Caco-2 (cell line): ENCODE results near the gene TNFRSF6B. TPM values are rescaled to one million over a fixed set of nuclear protein-coding genes. Genes with fewer than 3 reads are reported as not detected.
A peak's percentile ranks its signal among the peaks of the same experiment; 100 is the strongest.

Experiments
- Bru-seq: library from RNA; stranded (reverse); fragments of 400-500 nt; gene quantifications from one replicate; lab custom pipeline; 2021; lab: Mats Ljungman, UMichigan
- BruChase-seq, 2 experiments: library from RNA; stranded (reverse); fragments of 400-500 nt; gene quantifications; one replicate each; lab custom pipeline; 2021; lab: Mats Ljungman, UMichigan
- BruUV-seq: library from RNA; stranded (reverse); fragments of 400-500 nt; replicated peaks from 2 replicates; lab custom pipeline; 2021; lab: Mats Ljungman, UMichigan
- CTCF ChIA-PET: fragments of 300-600 bp; sonication (Branson Sonifier 250); formaldehyde crosslinking; loops from one replicate; lab custom pipeline; 2022; ENCODE audit warnings: antibody characterized with exemption; lab: Charles Lee
- POLR2A ChIA-PET: fragments of 300-600 bp; sonication (Branson Sonifier 250); formaldehyde crosslinking; loops from one replicate; lab custom pipeline; 2022; ENCODE audit warnings: antibody characterized with exemption; lab: Charles Lee
- DNase-seq, 2 experiments: peaks; one replicate each; pipeline versions ENCODE4 v3.0.0 to v3.0.0-alpha.2; 2020 to 2022
- H3K27me3 ChIP-seq: replicated peaks from 2 replicates; pipeline ENCODE4 v1.6.0; 2011; ENCODE audit warnings: low read length; ENCODE audit not compliant: control insufficient read depth, insufficient read depth
- H3K36me3 ChIP-seq: 2 replicates; pipeline ENCODE4 v1.5.1; 2011; ENCODE audit warnings: low read length; ENCODE audit not compliant: control insufficient read depth, insufficient read depth
- H3K4me1 ChIP-seq: fragments of 250-450 bp; sonication (Bioruptor Pico); 2 replicates; pipeline ENCODE4 v1.5.1; 2020; ENCODE audit warnings: mild to moderate bottlenecking
- H3K4me3 ChIP-seq: 2 replicates; pipeline ENCODE4 v1.5.1; 2011; ENCODE audit warnings: low read depth, mild to moderate bottlenecking, control low read depth, low read length
- H3K9me3 ChIP-seq: fragments of 250-450 bp; sonication (Bioruptor Pico); 2 replicates; pipeline ENCODE4 v1.5.1; 2020; ENCODE audit warnings: mild to moderate bottlenecking, moderate library complexity
- H3K27ac Mint-ChIP-seq: one replicate; pipeline ENCODE4 v1.8.0; 2022; ENCODE audit warnings: mixed read lengths; ENCODE audit not compliant: unreplicated experiment
- H3K27me3 Mint-ChIP-seq: one replicate; pipeline ENCODE4 v1.8.0; 2022; ENCODE audit warnings: mixed read lengths; ENCODE audit not compliant: insufficient read depth, unreplicated experiment
- H3K36me3 Mint-ChIP-seq: one replicate; pipeline ENCODE4 v1.8.0; 2022; ENCODE audit warnings: mild to moderate bottlenecking, mixed read lengths; ENCODE audit not compliant: insufficient read depth, unreplicated experiment
- H3K4me1 Mint-ChIP-seq: one replicate; pipeline ENCODE4 v1.8.0; 2022; ENCODE audit warnings: low read depth, mixed read lengths; ENCODE audit not compliant: unreplicated experiment
- H3K4me3 Mint-ChIP-seq: one replicate; pipeline ENCODE4 v1.8.0; 2022; ENCODE audit warnings: mild to moderate bottlenecking, moderate library complexity, mixed read lengths; ENCODE audit not compliant: unreplicated experiment
- H3K9me3 Mint-ChIP-seq: one replicate; pipeline ENCODE4 v1.8.0; 2022; ENCODE audit warnings: mixed read lengths; ENCODE audit not compliant: unreplicated experiment
- intact Hi-C: fragments of 100-400 bp; cut with micrococcal nuclease; formaldehyde crosslinking; loops from one replicate; pipeline ENCODE4 v1.10.0; 2022; ENCODE audit not compliant: unreplicated experiment
- long read RNA-seq: library from polyadenylated mRNA; stranded (forward); transcript quantifications from one replicate; pipeline ENCODE4 v2.0.0, GENCODE V29; 2022
- total RNA-seq: library from RNA; stranded (reverse); gene quantifications from 2 replicates; pipeline ENCODE4 v1.2.3, GENCODE V29; 2022
- TF ChIP-seq, protein P1 (sequence below), 2 experiments: fragments of 200-600 bp in 1 of 2; IDR thresholded peaks; 1 replicate in 1 of 2; 2 replicates in 1 of 2; pipeline versions ENCODE4 v1.5.1 to v1.8.0; 2011 to 2022; ENCODE audit warnings: antibody characterized with exemption in 1 of 2, control low read depth in 1 of 2, inconsistent platforms in 1 of 2, low read depth in 1 of 2, low read length in 1 of 2, mild to moderate bottlenecking in 1 of 2, moderate library complexity in 1 of 2; ENCODE audit not compliant: insufficient read depth in 1 of 2, severe bottlenecking in 1 of 2, unreplicated experiment in 1 of 2

The TNFRSF6B gene, protein sequence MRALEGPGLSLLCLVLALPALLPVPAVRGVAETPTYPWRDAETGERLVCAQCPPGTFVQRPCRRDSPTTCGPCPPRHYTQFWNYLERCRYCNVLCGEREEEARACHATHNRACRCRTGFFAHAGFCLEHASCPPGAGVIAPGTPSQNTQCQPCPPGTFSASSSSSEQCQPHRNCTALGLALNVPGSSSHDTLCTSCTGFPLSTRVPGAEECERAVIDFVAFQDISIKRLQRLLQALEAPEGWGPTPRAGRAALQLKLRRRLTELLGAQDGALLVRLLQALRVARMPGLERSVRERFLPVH
- total RNA-seq: not detected in 2 replicates
- percentile 13 among the genes with signal in this experiment for Bru-seq, nascent RNA
- not detected for BruChase-seq, experiment 1, labeled RNA remaining after a 2-hour chase
- not detected for BruChase-seq, experiment 2, labeled RNA remaining after a 6-hour chase
- long read RNA-seq, partial matches to known transcripts: 0 of 1 reads
- long read RNA-seq, other reads (novel, unspliced or antisense): 0 of 1 reads

DNA sequence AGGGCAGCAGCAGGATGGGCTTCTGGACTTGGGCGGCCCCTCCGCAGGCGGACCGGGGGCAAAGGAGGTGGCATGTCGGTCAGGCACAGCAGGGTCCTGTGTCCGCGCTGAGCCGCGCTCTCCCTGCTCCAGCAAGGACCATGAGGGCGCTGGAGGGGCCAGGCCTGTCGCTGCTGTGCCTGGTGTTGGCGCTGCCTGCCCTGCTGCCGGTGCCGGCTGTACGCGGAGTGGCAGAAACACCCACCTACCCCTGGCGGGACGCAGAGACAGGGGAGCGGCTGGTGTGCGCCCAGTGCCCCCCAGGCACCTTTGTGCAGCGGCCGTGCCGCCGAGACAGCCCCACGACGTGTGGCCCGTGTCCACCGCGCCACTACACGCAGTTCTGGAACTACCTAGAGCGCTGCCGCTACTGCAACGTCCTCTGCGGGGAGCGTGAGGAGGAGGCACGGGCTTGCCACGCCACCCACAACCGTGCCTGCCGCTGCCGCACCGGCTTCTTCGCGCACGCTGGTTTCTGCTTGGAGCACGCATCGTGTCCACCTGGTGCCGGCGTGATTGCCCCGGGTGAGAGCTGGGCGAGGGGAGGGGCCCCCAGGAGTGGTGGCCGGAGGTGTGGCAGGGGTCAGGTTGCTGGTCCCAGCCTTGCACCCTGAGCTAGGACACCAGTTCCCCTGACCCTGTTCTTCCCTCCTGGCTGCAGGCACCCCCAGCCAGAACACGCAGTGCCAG lies at the start of gene TNFRSF6B:
TNFRSF6B (plus strand) TSS at position 25 of the 729 bp plus-strand sequence; CDS start at position 141, 116 bp downstream.
- Histone ChIP-seq H3K4me1 (peaks cover 26% of the 10 kb centered on the region), H3K4me3 (no peak within 1 kb of the TSS), H3K36me3 (no peaks in the 10 kb centered on the region; the same call in 1 of the 2 replicates), H3K9me3 (peaks cover 3% of the 10 kb centered on the region; the same call in 1 of the 2 replicates), H3K27me3 (no peaks in the 10 kb centered on the region)
- intact Hi-C loops: no loop called here
- POLR2A ChIA-PET: interaction anchor here (0.6 to 1.7 kb wide), 2 partner anchors 12 to 159 kb away, joined by 3 to 7 read pairs; partner anchors contain the start of genes ARFRP1, PTK6 and ZGPAT
- Mint-ChIP-seq H3K4me1 (peaks cover 11% of the 10 kb centered on the region), H3K9me3 (no peaks in the 10 kb centered on the region), H3K27me3 (peaks cover 2% of the 10 kb centered on the region), H3K4me3 (peak within 1 kb of the TSS; percentile 66), H3K36me3 (peaks cover 100% of the 10 kb centered on the region), H3K27ac (peak within 1 kb of the TSS; percentile 94)
- CTCF ChIA-PET: interaction anchor here (1.4 kb wide), 1 partner anchor 157 kb away, joined by 4 read pairs; no protein-coding TSS in a partner anchor
- no TSS peak for BruUV-seq
- TF ChIP-seq, protein P1, sequence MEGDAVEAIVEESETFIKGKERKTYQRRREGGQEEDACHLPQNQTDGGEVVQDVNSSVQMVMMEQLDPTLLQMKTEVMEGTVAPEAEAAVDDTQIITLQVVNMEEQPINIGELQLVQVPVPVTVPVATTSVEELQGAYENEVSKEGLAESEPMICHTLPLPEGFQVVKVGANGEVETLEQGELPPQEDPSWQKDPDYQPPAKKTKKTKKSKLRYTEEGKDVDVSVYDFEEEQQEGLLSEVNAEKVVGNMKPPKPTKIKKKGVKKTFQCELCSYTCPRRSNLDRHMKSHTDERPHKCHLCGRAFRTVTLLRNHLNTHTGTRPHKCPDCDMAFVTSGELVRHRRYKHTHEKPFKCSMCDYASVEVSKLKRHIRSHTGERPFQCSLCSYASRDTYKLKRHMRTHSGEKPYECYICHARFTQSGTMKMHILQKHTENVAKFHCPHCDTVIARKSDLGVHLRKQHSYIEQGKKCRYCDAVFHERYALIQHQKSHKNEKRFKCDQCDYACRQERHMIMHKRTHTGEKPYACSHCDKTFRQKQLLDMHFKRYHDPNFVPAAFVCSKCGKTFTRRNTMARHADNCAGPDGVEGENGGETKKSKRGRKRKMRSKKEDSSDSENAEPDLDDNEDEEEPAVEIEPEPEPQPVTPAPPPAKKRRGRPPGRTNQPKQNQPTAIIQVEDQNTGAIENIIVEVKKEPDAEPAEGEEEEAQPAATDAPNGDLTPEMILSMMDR (IDR thresholded peaks at IDR 0.05; ENCODE audit: insufficient read depth in 1 of 2, low read depth in 1 of 2, low read length in 1 of 2, severe bottlenecking in 1 of 2, unreplicated experiment in 1 of 2): no peak
- DNase-seq: peak; percentile 62 to 63

DNA sequence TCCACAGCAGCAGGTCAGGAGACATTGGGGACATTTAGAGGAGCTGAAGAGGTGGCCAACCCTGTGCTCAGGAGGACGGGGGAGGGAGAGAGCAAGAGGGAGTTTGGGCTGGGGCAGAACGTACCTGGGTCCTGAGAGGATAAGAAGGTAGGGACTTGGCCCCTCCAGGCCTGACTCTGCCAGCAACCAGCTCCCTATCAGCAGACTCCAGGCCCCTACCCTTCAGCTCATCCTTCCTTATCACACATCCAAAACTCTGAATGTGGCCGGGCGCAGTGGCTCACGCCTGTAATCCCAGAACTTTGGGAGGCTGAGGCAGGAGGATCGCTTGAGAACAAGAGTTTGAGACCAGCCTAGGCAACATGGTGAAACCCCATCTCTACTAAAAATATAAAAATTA lies 48.3 kb upstream of the TNFRSF6B start:
- peaks cover 14% of the 10 kb centered on the region for H3K4me1 ChIP-seq
- Mint-ChIP-seq H3K27me3 (peaks cover 4% of the 10 kb centered on the region), H3K27ac (no peak overlapping the region), H3K36me3 (peaks cover 11% of the 10 kb centered on the region), H3K4me1 (peaks cover 10% of the 10 kb centered on the region), H3K9me3 (no peaks in the 10 kb centered on the region), H3K4me3 (no peak overlapping the region)
- TF ChIP-seq, protein P1 (IDR thresholded peaks at IDR 0.05; ENCODE audit: insufficient read depth in 1 of 2, low read depth in 1 of 2, low read length in 1 of 2, severe bottlenecking in 1 of 2, unreplicated experiment in 1 of 2): no peak
- no TSS peak for BruUV-seq
- H3K9me3 ChIP-seq: no peaks in the 10 kb centered on the region
- intact Hi-C loops: no loop called here
- H3K36me3 ChIP-seq: no peaks in the 10 kb centered on the region
- no peak for DNase-seq
- no peak overlapping the region for H3K4me3 ChIP-seq
- no peaks in the 10 kb centered on the region for H3K27me3 ChIP-seq
- CTCF ChIA-PET: interaction anchor here (0.6 to 0.9 kb wide), 3 partner anchors 10 to 1547 kb away, joined by 3 read pairs; partner anchors contain the start of genes GMEB2 and RTEL1
- POLR2A ChIA-PET: interaction anchor here (0.5 kb wide), 1 partner anchor 128 kb away, joined by 3 read pairs; no protein-coding TSS in a partner anchor
